Activated T-cell treated with anti-CD3 and anti-CD28 coated beads for 1 hour (primary cell): ENCODE results near the gene PEAK1.
"Not testable (repeated sequence)": the region's sequence is repeated elsewhere in the genome, so short reads cannot be mapped to it uniquely, and the experiment has no call there.

Experiments
- DNase-seq: peaks from one replicate; pipeline ENCODE4 v3.0.0-alpha.2; 2020; ENCODE audit warnings: low read depth

Gene PEAK1

GRCh38 chr15:77178411-77178810 lies 241.5 kb downstream of the PEAK1 start:
- DNase-seq, result no peak

DNA sequence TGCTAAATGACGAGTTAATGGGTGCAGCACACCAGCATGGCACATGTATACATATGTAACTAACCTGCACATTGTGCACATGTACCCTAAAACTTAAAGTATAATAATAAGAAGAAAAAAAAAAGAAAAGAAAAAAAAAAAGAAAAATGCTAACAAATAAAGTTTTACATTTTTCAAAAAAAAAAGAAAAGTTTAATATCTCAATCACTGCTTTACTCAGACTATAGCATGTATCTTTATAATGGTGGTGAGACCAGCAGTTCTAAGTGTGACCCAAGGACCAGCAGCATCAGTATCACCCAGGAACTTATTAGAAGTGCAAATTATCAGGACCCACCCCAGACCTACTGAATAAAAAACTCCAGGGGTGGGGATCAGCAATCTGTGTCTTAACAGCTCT lies 243.8 kb downstream of the PEAK1 start:
- not testable (repeated sequence) for DNase-seq

GRCh38 chr15:77173487-77173886 lies 246.4 kb downstream of the PEAK1 start:
- DNase-seq, result no peak

- no peak for DNase-seq
Measured at GRCh38 chr15:77171221-77171967, 248.5 kb downstream of the PEAK1 start.

DNA sequence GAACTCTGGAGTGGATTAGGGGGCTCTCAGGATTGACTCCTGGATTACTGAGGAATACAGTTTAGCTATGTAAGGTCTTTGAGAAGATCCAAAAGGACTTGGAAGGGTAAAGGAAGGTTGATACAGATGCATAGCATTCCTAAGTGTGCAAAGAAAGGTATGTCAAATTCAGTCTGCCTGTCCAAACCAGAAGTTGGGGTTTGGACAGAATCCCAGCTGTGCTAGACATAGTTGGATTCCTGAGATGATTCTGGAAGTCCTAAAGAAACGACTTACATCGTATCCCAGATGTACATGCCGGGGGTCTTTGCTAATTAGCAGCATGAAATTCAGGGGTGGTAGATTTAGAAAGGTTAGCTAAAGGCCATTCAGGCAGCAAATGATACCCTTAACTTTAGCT lies 251.3 kb downstream of the PEAK1 start:
- no peak for DNase-seq

DNA sequence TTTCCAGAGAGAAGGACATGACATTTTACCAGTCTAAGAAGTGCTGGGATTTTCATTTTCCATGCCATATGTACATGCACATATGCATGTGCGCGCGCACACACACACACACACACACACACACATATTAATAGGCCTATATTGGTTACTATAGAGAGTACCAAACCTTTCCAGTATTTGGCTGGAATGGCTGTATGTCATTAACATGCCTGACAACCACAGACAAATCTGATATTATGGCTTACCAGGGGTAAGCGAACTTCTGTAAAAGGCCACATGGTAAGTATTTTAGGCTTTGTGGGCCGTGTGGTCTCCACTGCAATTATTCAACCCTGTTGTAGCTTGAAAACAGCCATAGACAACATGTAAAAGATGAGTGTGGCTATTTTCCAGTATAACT lies 251.8 kb downstream of the PEAK1 start:
- no peak for DNase-seq

DNA sequence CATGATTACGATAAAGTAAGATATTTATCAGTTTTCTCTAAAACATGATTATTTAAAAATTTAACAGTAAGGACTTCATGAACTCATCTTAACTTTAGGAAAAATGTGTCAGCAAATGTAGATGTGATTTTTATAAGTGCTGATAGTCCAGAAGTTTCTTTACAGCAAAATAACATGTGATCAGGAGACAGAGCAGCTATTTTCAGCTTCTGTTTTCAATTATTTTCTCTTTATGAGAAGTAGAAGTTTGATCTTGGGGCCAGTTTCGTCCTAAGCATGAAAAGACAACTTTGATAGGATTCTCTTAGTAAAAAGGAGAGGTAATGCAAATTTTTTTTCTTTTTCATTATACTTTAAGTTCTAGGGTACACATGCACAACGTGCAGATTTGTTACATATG lies 252.5 kb downstream of the PEAK1 start:
- no peak for DNase-seq

- DNase-seq, result no peak
Measured at GRCh38 chr15:77163781-77164384, 256.0 kb downstream of the PEAK1 start.

- DNase-seq, result no peak
Measured at GRCh38 chr15:77162872-77163633, 256.9 kb downstream of the PEAK1 start.

- DNase-seq, result no peak
Measured at GRCh38 chr15:77160562-77161478, 259.1 kb downstream of the PEAK1 start.

DNA sequence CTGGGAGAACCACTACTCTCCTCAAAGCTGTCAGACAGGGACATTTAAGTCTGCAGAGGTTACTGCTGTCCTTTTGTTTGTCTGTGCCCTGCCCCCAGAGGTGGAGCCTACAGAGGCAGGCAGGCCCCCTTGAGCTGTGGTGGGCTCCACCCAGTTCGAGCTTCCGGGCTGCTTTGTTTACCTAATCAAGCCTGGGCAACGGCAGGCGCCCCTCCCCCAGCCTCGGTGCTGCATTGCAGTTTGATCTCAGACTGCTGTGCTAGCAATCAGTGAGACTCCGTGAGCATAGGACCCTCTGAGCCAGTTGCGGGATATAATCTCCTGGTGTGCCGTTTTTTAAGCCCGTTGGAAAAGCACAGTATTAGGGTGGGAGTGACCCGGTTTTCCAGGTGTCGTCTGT lies 263.9 kb downstream of the PEAK1 start:
- DNase-seq, result not testable (repeated sequence)

- no peak for DNase-seq
Measured at GRCh38 chr15:77148191-77148590, 271.7 kb downstream of the PEAK1 start.

DNA sequence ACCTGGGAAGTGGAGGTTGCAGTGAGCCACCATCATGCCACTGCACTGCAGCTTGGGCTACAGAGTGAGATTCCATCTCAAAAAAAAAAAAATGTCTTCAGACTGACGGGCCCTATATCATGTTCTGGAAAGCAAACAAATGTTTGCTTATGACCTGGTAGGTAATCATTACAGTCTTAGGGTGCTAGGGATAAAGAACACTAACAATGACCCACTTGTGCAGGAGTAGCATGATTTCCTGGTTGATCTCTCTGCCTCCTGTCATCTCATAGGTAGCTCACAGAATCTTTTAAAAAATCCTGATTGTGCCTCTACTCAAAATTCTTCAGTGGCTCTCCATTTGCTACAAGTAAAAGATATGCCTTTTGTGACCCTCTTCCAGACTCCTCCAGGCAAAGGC lies 274.5 kb downstream of the PEAK1 start:
- no peak for DNase-seq

GRCh38 chr15:77144492-77145070 lies 275.3 kb downstream of the PEAK1 start:
- DNase-seq, result no peak

DNA sequence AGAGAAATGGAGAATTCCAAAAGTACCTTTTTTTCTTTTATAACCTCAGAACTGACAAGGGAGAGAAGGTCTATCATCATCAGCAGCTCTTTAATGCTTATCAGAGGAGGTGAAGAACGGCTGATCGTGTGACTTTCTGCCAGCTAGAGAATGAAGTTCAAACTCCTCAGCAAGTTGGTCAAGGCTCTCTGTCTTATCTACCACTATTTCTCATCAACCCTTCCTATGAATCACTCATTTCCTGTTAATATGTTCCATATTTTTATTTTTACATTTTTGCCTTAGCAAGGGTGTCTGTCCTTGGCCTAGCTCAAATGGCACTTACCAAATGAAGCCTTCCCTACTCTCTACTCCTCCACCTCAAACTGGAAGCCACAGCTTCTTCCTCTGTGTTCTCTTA lies 275.9 kb downstream of the PEAK1 start:
- no peak for DNase-seq

GRCh38 chr15:77143616-77144015 lies 276.3 kb downstream of the PEAK1 start:
- DNase-seq, result no peak

DNA sequence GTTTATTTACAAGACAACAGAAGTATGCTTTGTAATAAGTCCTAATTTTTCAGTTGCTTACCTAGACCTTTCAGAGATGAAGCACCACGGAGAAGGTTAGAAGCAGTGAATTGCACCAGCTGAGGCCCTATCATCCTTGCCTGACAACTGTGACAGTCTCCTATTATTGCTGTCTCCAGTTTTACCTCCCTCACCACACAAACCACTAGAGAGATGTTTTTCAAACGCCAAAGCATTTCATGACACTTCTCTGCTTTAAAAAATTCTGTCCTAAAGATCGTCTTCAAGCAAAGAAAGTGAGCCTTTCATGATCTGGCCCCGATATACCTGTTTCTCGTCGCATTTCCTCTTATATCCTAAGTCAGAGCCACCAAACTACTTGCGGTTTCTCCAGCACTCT lies 276.7 kb downstream of the PEAK1 start:
- DNase-seq, result no peak

DNA sequence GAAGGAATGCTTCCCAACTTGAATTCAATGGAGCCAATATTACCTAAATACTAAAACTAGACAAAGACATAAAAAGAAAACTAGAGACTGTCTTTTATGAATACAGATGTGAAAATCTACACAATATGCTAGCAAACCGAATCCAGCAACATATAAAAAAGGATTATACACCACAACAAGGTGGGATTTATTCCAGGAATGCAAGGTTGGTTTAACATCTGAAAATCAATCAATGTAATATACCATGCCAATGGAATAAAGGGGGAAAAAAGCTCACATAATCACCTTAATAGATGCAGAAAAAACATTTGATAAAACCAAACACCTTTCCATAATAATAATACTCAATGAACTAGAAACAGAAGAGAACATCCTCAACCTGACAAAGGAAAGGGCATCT lies 279.7 kb downstream of the PEAK1 start:
- no peak for DNase-seq

DNA sequence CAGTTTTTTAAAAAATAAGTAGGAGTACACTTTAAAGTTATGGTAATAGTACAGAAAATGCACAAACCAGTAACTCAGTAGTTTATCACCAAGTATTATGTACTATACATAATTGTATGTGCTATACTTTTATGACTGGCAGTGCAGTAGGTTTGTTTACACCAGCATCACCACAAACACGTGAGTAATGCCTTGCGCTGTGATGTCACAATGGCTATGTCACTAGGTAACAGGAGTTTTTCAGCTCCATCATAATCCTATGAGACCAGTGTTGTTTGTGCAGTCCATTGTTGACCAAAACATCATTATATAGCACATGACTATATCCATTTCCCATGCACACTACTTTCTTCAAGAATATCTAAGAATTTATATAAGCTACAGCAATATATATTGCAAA lies 280.6 kb downstream of the PEAK1 start:
- DNase-seq, result no peak

DNA sequence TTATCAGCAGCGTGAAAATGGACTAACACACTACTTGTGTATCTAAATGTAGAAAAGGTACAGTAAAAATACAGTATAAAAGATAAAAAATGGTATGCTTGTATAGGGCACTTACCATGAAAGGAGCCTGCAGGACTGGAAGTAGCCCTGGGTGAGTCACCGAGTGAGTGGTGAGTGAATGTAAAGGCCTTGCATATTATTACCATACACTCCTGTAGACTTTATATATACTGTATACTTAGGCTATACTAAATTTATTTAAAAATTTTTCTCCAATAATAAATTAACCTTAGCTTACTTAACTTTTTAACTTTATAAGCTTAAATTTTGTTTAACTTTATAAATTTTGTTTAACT lies 281.8 kb downstream of the PEAK1 start:
- DNase-seq, result no peak

DNA sequence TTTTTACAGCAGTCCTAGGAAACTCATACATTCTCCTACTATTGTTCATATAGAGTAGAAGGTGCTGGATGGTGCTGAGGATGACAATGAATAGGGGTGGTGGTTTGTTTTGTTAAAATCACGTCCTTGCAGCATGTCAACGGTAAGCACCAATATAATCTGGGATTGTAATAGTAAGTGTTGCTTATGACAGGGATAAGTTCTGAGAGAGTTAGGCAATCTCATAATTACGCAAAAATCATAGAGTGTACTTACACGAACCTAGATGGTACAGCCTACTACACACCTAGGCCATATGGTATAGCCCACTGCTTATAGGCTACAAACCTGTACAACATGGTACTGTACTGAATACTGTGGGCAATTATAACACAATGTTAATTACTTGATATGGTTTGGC lies 284.7 kb downstream of the PEAK1 start:
- no peak for DNase-seq
